RPMI8226 (cell line): ENCODE measurements around the gene RBM18.

Source experiments
- DNase-seq: peaks from one replicate; pipeline ENCODE4 v3.0.0-alpha.2; 2015

The RBM18 gene

DNA sequence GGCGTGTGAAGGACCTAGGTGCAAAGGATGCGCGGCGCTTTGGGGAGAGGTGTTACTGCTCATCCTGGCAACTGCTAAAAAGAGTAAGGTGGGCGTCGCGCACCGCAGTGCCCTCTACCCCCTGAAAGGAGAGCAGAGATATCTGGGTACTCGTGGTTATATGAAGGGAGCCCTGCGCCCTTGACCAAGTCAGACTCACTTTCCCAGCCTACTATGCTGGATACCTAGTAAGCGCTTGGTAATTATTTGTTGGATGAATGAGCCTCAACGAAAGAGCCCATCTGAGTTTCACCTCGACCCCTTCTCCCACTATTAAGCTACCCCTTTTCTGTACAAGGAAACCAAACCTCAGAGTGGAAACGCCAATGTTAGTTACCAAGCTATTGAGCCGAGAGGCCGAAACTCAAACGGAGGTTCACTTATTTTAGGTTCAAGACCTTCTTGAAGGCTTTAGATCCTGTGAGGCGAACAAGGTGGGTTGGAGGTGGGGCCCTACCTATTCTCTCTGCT is 43.9 kb downstream of the RBM18 start:
- DNase-seq: no peak

- DNase-seq: no peak
These were observed 44.6 kb downstream of the RBM18 start for GRCh38 chr9:122219856-122220672.

DNA sequence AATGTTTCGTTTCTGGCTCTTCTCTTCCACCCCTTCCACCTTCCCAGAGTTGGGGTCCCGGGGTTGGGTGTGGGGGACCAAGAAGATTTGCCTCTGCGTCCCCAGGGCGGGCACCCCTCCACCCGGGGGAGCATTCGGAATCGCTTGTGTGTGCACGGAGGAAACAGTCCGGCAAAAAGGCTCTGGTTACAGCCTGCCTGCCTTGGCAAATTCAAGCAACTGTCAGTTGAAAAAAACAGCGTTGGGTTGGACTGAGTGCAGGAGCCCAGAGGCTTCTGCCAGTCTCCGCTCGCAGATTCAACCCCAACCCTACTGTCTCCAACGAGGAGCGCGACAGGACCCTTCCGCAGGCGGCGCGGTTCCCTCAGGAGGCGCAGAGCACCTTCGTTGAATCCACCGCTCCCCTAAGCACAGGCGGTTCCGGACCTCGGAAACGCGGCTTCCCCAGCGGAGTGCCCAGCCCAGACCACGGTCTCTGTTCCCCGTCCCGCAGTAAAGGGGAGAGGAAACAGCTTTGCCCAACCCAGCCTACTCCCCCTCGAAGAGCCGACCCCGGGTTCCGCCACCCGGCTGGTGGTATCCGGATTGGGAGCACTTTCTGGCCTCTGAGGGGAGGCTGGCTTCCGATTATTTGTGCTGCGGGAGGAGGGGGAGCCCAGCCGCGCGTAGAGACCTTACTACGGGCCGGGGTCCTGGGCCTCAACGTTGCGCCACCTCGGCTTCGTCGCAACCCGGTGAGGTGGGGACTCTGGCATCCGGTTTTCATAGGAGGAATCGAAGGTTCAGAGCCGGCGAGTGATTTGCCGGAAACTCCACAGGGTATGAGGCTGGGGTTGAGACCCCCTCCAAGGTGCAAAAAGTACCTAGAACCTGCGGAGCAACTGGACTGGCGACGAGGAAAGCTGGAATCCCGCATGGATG is 45.4 kb downstream of the RBM18 start:
- no peak for DNase-seq

GRCh38 chr9:122218071-122218934 is 46.3 kb downstream of the RBM18 start:
- DNase-seq: no peak

GRCh38 chr9:122217640-122218039 is 47.0 kb downstream of the RBM18 start:
- DNase-seq: peak; percentile 21

- no peak for DNase-seq
These were observed 47.7 kb downstream of the RBM18 start for GRCh38 chr9:122216798-122217418.

DNA sequence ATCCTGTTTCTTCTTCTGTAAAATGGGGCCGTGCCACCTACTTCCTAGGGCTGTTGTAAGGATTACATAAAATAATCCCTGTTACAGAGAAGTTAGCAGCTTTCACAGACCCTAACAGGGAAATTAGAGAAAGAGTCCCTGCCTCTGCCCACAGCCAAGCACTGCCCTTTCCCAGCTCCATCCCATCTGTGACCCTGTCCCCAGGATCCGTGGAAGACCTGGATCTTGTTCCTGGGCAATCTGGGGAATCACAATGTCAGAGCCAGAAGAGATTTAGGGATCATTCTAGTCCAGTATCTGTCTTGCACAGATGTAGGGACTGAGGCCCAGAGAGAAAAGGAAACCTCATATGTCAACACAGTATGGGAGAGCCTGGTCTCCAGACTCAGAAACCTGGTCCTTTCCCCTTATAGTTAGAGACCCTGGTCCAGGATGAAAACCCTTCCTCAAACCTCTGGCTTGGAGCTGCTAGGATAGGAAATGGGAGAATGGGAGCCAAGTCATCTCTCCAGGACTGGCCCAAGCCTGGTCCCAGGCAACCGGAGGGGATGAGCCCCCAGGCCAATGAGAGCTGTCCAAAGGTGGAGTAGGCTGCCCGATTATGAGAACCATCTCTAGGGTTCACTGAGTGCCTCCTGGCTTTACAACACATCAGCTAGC is 48.4 kb downstream of the RBM18 start:
- no peak for DNase-seq

- no peak for DNase-seq
These were observed 49.0 kb downstream of the RBM18 start for GRCh38 chr9:122215663-122216062.

GRCh38 chr9:122214507-122214906 is 50.1 kb downstream of the RBM18 start:
- DNase-seq: no peak

GRCh38 chr9:122213589-122214413 is 50.8 kb downstream of the RBM18 start:
- DNase-seq: no peak

DNA sequence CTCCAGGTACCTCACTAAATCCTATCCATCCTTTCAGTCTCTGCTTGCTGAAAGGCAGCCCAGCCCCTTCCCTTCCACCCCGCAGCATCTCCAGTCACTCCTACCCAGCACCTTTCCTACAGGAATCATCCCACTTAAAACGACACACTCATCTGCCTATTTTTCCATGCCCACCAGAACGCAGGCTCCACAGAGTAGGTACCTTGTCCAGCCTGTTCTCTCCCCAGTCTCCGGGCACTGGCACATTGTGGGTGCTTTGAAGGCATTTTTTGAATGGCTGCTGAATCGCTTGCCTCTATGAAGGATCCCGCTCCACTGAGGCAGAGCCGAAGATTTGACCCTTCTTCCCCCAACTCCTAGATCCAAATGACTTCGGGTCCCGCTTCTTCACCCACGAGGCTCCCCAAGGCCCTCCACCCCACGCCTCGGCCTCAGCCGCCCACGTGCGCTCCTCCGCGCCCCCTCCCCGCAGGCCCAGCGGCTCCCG is 51.5 kb downstream of the RBM18 start:
- DNase-seq: no peak

DNA sequence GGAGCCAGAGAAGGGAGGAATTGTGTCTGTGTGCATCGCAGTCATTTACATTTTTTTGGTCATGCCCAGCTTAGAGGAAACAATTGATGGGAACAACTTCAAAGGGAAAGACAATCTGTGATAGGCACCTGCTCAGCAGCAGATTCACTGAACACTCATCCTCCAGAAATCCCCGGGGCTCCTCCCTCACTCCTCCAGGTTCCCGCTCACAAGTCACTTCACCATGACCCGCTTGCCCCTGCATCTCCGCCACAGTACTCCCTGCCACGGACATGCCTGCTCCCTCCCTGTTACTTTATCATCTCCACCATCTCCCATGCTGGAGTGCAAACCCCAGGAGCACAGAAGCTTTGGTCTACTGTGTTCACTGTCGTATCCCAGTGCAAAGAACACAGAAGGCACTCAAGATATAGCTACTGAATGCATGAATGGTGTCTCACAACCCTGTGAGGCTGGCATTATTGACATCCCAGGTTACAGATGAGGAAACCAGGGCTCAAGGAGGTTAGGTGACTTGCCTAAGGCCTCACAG is 52.1 kb downstream of the RBM18 start:
- no peak for DNase-seq

- DNase-seq: no peak
These were observed 55.2 kb downstream of the RBM18 start for GRCh38 chr9:122209451-122209850.

GRCh38 chr9:122207096-122207495 is 57.5 kb downstream of the RBM18 start:
- no peak for DNase-seq

DNA sequence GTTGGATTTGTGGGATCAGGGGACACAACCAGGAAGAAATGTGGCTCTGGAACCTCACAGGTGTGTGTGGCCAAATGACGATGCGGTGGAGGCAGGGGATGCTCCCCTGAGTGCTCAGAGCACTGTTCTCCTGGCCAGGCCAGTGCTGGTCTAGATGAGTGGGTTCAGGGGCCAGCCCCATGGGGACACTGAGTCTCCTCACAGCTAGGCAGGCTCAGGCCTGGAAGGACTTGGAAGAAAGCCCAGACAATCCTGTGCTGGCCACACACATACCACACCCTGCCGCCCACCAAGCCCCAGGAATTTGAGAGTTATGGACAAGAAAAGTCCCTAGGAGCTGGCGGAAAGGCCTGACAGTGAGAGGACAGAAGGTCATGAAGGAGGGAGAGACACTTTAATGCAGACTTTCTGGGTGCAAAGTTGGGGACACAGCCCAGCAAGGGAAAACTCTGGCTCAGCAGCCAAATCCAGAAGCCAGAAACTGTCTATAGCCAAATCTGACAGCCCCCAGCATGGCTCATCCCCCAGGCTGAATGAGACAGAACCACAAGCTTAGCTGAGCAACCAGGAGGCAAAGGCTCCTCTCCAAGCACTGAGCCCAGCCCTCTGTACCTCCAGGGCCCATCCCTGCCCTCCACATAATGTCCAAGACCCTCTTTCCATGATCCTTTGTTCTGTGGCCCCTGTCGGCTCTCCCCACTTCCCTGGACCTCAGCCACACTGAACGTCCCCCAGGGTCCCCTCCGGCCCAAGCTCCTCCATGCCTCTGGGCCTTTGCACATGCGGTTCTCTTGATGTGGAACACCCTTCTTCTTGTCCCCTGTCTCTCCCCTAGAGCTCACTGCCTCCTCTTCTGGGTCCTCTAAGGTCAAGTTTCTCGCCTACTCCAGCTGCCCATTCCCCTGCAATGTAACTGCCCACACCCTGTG is 58.3 kb downstream of the RBM18 start:
- no peak for DNase-seq

DNA sequence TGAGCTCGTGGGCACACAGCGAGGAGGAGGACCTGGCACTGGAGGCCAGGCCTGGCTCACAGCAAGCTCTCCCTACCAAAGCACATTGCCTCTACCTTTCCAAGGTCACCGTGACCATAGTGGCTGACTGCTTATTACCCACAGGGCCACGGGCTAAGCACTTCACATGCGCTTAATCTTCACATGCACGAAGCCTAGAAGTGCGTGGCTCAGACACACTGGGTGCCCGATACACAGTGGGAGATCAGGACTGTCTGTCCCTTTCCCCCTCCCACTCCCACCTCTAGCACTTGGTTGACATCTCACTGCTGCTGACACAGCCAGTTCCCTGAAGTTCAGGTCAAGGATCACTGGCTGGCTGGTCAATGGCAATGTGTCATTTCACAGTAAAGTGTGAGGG is 59.5 kb downstream of the RBM18 start:
- DNase-seq: no peak

DNA sequence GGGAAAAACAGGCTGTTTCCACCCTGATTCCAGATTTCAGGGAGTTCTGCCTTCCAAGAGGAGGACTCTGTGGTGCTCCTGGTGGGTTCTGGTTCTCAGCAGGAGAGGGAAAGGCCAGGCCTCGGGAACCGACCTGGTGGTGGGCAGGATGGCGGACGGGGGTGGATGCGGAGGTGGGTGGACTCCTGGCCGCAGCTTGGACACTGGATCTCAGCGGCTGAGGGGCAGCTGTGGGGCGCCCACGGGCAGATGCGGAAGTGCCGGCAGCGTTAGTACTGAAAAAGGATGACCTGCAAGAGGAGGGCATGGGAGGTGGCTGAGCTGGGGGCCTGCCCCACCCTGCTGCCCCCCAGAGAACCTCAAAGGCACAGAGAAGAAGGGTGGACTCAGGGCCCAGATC is 60.1 kb downstream of the RBM18 start:
- DNase-seq: no peak

DNA sequence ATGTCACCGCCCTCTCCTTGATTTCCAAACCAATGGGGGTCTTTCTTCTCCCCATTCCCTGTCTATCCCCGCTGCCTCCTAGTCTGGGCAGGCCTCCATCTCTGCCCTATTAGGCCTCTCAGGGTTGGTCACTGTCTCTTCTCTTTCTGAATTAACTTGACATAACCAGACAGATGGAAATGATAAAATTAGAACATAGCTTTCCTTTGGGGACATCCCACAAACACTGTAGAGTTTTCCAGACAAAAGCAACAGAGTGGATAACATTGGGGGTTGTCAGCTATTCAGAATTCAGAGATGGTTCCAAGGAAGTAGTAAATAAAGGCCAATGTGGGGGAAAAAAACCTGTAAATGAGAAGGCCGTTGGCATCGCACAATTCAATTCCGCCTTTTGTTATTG is 60.6 kb downstream of the RBM18 start:
- DNase-seq: no peak

DNA sequence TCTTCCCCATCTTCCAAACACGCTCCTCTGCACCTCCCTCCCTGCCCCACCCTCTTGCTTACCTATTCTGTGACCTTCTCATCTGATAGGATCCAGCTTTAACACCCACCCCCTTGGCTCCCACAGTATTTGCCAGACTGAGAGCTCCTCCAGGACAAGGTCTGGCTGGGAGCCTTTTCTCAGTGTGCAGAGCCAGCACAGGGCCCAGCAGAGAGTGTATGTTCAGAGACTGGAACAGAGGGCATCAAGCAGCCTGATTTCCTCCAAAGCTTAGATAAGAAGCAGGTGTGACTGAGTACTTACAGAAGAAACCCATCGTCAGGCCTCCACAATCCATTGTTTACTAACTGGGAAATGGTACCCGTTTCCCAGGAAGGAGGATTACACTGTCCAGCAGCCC is 62.5 kb downstream of the RBM18 start:
- no peak for DNase-seq
